HG03520 (cell line): ENCODE measurements around the gene TRAF5.
"Not testable (repeated sequence)": the region's sequence is repeated elsewhere in the genome, so short reads cannot be mapped to it uniquely, and the experiment has no call there.

ENCODE experiments used
- ATAC-seq: cut with Tn5 transposase; IDR thresholded peaks from one replicate; pipeline ENCODE4 v1.9.1; 2021; ENCODE audit warnings: mild to moderate bottlenecking, moderate library complexity; ENCODE audit not compliant: unreplicated experiment

The TRAF5 gene

GRCh38 chr1:211326528-211327345, at the start of gene TRAF5:
Gene TRAF5, plus strand, starts transcription at chr1:211326833. Its CDS starts 26,407 bp downstream, at chr1:211353240.
- no peak for ATAC-seq

GRCh38 chr1:211279340-211279739, 47.3 kb upstream of the TRAF5 start:
- no peak for ATAC-seq

- no peak for ATAC-seq
Measured at GRCh38 chr1:211280910-211281309, 45.7 kb upstream of the TRAF5 start.

- ATAC-seq: no peak
Measured at GRCh38 chr1:211281320-211282022, 45.2 kb upstream of the TRAF5 start.

GRCh38 chr1:211282023-211282373, 44.6 kb upstream of the TRAF5 start:
- ATAC-seq: no peak

GRCh38 chr1:211285196-211285595, 41.4 kb upstream of the TRAF5 start:
- ATAC-seq: no peak

GRCh38 chr1:211287218-211287617, 39.4 kb upstream of the TRAF5 start:
- ATAC-seq: no peak

GRCh38 chr1:211292411-211292810, 34.2 kb upstream of the TRAF5 start:
- ATAC-seq: no peak

GRCh38 chr1:211296396-211296795, 30.2 kb upstream of the TRAF5 start:
- ATAC-seq: no peak

- ATAC-seq: peak; percentile 99
Measured at GRCh38 chr1:211305044-211305443, 21.6 kb upstream of the TRAF5 start.

- ATAC-seq: no peak
Measured at GRCh38 chr1:211309617-211310016, 17.0 kb upstream of the TRAF5 start.

GRCh38 chr1:211313392-211313791, 13.2 kb upstream of the TRAF5 start:
- ATAC-seq: no peak

GRCh38 chr1:211318576-211319280, 7.9 kb upstream of the TRAF5 start:
- ATAC-seq: no peak

- no peak for ATAC-seq
Measured at GRCh38 chr1:211319892-211320291, 6.7 kb upstream of the TRAF5 start.

GRCh38 chr1:211320980-211321379, 5.7 kb upstream of the TRAF5 start:
- no peak for ATAC-seq

GRCh38 chr1:211321646-211322045, 5.0 kb upstream of the TRAF5 start:
- ATAC-seq: not testable (repeated sequence)

- peak; percentile 58 for ATAC-seq
Measured at GRCh38 chr1:211323156-211324063, 3.2 kb upstream of the TRAF5 start.

GRCh38 chr1:211324992-211325775, 1.4 kb upstream of the TRAF5 start:
- ATAC-seq: no peak

GRCh38 chr1:211326140-211326527, 499 bp upstream of the TRAF5 start:
- no peak for ATAC-seq

GRCh38 chr1:211327346-211327921, 801 bp downstream of the TRAF5 start:
- ATAC-seq: no peak
